AML-193 (cell line): ENCODE data around the gene IL1A.

Experiments
- DNase-seq, 2 experiments: peaks; one replicate each; lab custom pipeline; 2025; lab: John Stamatoyannopoulos, UW

IL1A gene

GRCh38 chr2:112793449-112793978 lies 9.2 kb upstream of the IL1A start:
- peak; percentile 87 to 88 for DNase-seq

GRCh38 chr2:112792419-112792818 lies 8.1 kb upstream of the IL1A start:
- no peak for DNase-seq

DNA sequence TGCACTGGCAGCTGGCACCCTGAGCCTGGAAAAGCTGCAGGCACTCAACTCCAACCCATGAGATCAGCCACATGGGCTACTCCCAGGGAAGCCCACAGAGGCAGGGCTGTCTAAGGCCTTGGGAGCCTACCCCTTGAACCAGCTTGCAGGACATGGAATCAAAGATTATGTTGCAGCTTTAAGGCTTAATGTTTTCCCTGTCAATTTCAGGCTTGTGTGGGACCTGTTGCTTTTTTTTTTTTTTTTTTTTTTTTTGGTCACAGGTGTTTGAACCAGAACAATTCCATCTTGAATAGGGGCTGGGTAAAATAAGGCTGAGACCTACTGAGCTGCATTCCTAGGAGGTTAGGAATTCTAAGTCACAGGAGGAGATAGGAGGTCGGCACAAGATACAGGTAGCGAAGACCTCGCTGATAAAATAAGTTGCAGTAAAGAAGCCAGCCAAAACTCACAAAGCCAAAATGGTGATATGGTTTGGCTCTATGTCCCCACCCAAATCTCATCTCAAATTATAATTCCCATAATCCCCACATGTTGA lies 7.5 kb upstream of the IL1A start:
- no peak for DNase-seq

DNA sequence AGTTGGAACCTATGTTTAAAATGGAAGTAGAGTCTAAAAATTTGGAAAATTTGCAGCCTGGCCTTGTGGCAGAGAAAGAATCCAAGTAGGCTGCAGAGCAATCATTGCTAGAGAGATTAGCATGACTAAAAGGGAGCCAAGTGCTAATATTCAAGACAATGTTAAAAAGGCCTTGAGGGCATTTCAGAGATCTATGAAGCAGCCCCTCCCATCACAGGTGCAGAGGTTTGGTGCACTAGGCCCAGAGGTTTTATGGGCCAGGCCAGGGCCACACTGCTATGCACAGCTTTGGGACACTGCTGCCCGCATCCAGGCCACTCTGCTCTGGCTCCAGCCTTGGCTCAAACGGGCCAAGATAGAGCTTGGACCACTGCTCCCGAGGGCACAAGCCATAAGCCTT lies 6.7 kb upstream of the IL1A start:
- DNase-seq = no peak

DNA sequence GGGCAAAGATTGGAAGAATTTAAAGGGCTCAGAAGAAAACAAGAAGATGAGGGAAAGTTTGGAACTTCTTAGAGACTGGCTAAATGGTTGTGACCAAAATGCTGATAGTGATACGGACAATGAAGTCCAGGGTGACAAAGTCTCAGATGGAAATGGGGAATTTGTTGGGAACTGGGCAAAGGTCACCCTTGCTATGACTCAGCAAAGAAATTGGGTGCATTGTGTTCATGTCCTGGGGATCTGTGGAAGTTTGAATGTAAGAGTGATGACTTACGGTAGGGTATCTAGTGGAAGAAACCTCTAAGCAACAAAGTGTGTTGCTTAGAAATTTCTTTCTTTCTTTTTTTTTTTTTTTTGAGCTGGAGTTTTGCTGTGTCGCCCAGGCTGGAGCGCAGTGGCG lies 6.0 kb upstream of the IL1A start:
- no peak for DNase-seq

DNA sequence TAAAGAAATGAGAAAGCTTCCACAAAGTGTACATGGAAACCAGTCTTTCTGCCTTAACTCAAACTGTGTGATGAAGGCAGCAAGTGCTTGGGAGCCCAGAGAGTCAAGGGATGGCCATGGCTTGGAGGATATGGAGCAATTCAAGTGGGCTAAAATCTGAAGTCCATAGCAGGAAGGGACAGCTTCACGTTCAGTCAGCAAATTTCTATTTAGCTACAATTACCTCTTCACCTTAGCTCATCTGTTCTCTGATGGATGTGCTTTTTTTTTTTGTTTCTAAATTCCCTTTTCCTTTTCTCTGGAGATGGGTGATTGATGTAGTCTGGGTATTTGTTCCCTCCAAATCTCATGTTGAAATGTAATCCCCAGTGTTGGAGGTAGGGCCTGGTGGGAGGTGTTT lies 4.9 kb upstream of the IL1A start:
- no peak for DNase-seq

GRCh38 chr2:112788653-112789052 lies 4.4 kb upstream of the IL1A start:
- DNase-seq = no peak

GRCh38 chr2:112787729-112788393 lies 3.6 kb upstream of the IL1A start:
- DNase-seq = peak; percentile 80 to 81

- DNase-seq = no peak
Measured at GRCh38 chr2:112787294-112787693, 3.0 kb upstream of the IL1A start.

DNA sequence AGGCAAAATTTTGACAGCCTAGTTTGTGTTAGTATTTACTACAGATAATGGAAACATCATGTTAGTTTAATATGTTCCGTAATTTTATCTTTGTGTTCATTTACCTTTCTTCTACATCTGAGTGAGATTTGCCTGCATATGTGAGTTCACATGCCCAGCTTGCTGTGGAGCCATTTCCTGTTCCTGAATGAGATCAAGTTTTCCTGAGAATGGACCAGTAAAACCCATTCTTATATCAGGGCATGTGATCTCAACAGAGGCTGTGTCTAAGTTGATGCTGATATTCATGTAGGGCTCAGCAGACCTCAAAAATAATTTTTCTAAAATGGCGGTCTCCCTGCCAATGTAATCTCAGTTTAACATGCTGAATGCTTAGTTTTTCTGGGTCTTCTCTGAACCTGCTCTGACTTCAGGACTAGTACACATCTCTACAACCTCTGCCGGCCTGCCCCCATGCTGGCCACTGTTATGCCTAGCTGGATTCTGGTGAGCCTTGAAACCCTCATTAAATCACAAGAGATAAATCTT lies 1.0 kb downstream of the IL1A start:
- DNase-seq = no peak

DNA sequence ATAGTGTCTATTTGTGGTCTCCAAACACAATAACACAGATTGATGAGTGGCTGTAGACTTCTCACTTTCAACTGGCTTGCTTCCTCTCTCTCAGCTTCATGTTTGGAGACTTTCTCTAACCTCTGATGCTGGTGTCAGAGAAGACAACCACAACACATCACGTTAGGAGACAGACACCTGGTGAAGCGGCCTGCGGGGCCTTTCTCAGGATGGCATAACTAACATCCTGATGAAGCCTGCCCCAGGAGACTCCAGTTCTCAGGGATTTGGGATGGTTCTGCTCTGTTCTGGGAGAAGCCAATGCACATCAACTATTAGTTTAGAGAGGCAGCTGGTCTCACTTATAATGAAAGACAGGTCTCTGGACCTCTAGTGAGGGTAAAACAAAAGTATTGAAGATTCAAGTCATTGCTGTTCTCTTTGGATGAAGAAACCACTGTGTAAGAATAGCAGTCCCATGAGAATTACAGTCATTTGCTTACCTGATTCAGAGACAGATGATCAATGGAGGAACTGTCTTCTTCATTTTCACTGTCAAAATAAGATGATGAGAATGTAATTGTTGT lies 2.0 kb downstream of the IL1A start:
- no peak for DNase-seq

DNA sequence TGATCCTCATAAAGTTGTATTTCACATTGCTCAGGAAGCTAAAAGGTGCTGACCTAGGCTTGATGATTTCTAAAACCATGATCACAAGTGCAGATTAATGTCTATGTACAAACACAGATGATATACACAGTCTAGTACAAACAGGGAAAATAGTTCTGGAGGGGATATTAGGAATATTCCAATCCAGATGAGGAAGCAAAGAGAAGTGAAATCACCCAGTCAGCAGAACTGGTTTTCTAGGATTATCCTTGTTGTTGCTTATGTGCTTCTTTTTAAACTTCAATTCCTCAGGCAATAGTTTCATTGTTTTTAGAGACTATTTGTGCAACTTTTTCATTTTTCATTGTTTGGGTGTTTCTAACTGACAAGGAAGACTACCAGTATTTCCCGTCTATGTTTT lies 4.7 kb downstream of the IL1A start:
- DNase-seq = no peak

- DNase-seq = no peak
Measured at GRCh38 chr2:112777036-112777435, 7.3 kb downstream of the IL1A start.

GRCh38 chr2:112776113-112776512 lies 8.2 kb downstream of the IL1A start:
- DNase-seq = no peak

- no peak for DNase-seq
Measured at GRCh38 chr2:112774536-112775285, 9.6 kb downstream of the IL1A start.

GRCh38 chr2:112773556-112773955 lies 10.7 kb downstream of the IL1A start:
- DNase-seq = no peak

DNA sequence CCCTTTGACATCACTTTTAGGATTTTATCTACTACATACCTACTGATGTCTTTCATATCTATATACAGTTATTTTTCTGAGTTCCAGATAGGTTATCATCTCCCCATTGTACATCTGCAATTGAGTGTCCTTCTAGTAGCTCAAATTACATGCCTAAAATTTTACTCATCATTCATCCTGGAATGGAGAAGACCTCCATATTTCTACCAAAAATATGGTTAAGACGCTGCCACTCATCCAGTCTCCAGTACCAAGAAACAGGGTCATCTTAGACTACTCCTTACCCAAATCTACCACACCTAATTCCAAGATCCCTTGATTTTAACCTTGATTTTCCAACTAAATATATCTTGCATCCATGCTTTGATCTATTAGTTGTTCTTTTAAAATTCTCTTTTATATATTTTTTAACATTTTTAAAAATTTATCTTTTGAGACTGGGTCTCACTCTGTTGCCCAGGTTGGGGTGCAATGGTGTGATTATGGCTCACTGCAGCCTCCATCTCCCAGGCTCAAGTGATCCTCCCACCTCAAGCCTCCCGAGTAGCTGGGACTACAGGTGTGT lies 11.3 kb downstream of the IL1A start:
- no peak for DNase-seq

DNA sequence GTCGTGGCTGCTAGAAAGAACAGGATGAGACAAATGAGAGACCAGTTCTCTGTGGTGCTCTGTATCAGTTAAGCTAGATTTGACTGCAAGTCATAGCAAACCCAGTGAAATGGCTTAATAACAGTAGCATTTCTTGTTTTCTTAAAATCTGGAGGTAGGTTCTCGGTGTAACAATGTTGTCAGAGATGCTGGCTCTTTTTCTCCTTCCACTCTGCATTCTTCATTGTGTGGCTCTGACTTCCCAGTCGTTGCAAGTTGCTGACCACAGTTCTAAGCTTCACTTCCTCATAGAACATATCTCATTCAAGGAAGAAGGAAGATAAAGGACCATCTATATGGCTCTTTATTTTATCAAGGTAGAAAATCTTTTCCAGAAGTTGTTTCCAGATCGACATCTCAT lies 12.0 kb downstream of the IL1A start:
- DNase-seq = peak; percentile 51 to 70

GRCh38 chr2:112768432-112768831 lies 15.9 kb downstream of the IL1A start:
- no peak for DNase-seq

DNA sequence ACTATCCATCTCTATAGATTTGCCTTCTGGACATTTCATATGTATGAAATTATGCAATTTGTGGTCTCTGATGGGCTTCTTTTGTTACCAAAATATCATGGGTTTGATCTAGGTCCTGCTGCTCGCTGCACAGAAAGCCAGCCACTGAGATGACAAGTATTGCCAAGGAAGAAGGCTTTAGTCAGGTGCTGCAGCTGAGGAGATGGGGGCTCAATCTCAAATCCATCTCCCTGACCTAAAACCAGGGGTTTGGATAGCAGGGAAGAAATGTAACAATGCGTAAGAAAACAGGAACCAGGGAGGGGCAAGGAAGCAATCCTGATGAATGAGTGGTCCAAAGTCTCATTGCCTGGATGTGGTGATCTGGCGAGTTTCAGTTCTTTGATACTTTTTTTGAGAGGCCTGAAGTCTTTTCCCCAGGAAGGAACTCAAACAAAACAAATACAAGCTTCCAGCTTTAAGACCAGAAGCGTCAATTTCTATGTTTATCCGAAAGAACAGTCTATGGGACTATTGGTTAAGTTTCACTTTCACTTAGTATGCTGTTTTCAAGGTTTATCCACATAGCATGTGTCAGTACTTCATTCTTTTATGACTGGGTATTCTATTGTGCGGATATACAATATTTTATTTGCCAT lies 16.5 kb downstream of the IL1A start:
- DNase-seq = no peak

GRCh38 chr2:112765251-112765650 lies 19.0 kb downstream of the IL1A start:
- DNase-seq = no peak
